Measurements from ENCODE around the gene WDR72. TPM values are rescaled to one million over a fixed set of nuclear protein-coding genes. Genes with fewer than 3 reads are reported as not detected.

The WDR72 gene
- polyA plus RNA-seq, 1 donor from 2014 or later: 0.05 TPM

- Histone ChIP-seq H3K79me2 (replicated peaks; ENCODE audit: insufficient read depth, low read length) (no peaks in the 10 kb centered on the region), H3K27ac (ENCODE audit: low read length) (peak overlapping the region; percentile 64), H3K9ac (ENCODE audit: low read length) (peak overlapping the region; percentile 21), H3K4me2 (ENCODE audit: low read length) (no peak overlapping the region), H3F3A (ENCODE audit: insufficient read depth, low read length, poor library complexity, severe bottlenecking) (peaks cover 4% of the 10 kb centered on the region), H2AFZ (ENCODE audit: low read depth, low read length) (no peak overlapping the region), H3K9me3 (ENCODE audit: low read length) (no peaks in the 10 kb centered on the region), H3K36me3 (ENCODE audit: insufficient read depth, low read length) (no peaks in the 10 kb centered on the region), H3K9me2 (ENCODE audit: insufficient read depth, low read length) (no peaks in the 10 kb centered on the region), H4K20me1 (ENCODE audit: insufficient read depth) (no peaks in the 10 kb centered on the region), H3K27me3 (ENCODE audit: insufficient read depth, low read depth, low read length) (no peaks in the 10 kb centered on the region), H3K4me3 (ENCODE audit: low read length) (peak overlapping the region; percentile 42)
- TF ChIP-seq TAF1 (IDR thresholded peaks at IDR 0.05; ENCODE audit: low read depth) (no peak), EZH2 (IDR thresholded peaks at IDR 0.05; ENCODE audit: borderline replicate concordance, insufficient read depth, low read length, poor library complexity, severe bottlenecking) (no peak), MXI1 (conservative IDR thresholded peaks at IDR 0.05; ENCODE audit: poor library complexity, severe bottlenecking) (no peak), EP300 (conservative IDR thresholded peaks at IDR 0.05; ENCODE audit: poor library complexity, severe bottlenecking) (peak; percentile 87), CTCF (IDR thresholded peaks at IDR 0.05; ENCODE audit: poor library complexity, severe bottlenecking) (no peak), SMC3 (conservative IDR thresholded peaks at IDR 0.05; ENCODE audit: poor library complexity) (no peak), RAD21 (conservative IDR thresholded peaks at IDR 0.05) (no peak), POLR2AphosphoS5 (IDR thresholded peaks at IDR 0.05) (peak; percentile 82)
- TF ChIP-seq, protein P1, sequence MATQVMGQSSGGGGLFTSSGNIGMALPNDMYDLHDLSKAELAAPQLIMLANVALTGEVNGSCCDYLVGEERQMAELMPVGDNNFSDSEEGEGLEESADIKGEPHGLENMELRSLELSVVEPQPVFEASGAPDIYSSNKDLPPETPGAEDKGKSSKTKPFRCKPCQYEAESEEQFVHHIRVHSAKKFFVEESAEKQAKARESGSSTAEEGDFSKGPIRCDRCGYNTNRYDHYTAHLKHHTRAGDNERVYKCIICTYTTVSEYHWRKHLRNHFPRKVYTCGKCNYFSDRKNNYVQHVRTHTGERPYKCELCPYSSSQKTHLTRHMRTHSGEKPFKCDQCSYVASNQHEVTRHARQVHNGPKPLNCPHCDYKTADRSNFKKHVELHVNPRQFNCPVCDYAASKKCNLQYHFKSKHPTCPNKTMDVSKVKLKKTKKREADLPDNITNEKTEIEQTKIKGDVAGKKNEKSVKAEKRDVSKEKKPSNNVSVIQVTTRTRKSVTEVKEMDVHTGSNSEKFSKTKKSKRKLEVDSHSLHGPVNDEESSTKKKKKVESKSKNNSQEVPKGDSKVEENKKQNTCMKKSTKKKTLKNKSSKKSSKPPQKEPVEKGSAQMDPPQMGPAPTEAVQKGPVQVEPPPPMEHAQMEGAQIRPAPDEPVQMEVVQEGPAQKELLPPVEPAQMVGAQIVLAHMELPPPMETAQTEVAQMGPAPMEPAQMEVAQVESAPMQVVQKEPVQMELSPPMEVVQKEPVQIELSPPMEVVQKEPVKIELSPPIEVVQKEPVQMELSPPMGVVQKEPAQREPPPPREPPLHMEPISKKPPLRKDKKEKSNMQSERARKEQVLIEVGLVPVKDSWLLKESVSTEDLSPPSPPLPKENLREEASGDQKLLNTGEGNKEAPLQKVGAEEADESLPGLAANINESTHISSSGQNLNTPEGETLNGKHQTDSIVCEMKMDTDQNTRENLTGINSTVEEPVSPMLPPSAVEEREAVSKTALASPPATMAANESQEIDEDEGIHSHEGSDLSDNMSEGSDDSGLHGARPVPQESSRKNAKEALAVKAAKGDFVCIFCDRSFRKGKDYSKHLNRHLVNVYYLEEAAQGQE (IDR thresholded peaks at IDR 0.05; ENCODE audit: borderline replicate concordance): peak; percentile 39
Observed at GRCh38 chr15:53520996-53521395, 238.5 kb downstream of the WDR72 start.

- TF ChIP-seq SMC3 (conservative IDR thresholded peaks at IDR 0.05; ENCODE audit: poor library complexity) (no peak), RAD21 (conservative IDR thresholded peaks at IDR 0.05) (no peak), EZH2 (IDR thresholded peaks at IDR 0.05; ENCODE audit: borderline replicate concordance, insufficient read depth, low read length, poor library complexity, severe bottlenecking) (no peak), MXI1 (conservative IDR thresholded peaks at IDR 0.05; ENCODE audit: poor library complexity, severe bottlenecking) (no peak), TAF1 (IDR thresholded peaks at IDR 0.05; ENCODE audit: low read depth) (no peak), CTCF (IDR thresholded peaks at IDR 0.05; ENCODE audit: poor library complexity, severe bottlenecking) (no peak), EP300 (conservative IDR thresholded peaks at IDR 0.05; ENCODE audit: poor library complexity, severe bottlenecking) (no peak), POLR2AphosphoS5 (IDR thresholded peaks at IDR 0.05) (no peak)
- TF ChIP-seq, protein P1 (IDR thresholded peaks at IDR 0.05; ENCODE audit: borderline replicate concordance): no peak
- Histone ChIP-seq H2AFZ (ENCODE audit: low read depth, low read length) (no peak overlapping the region), H3K27me3 (ENCODE audit: insufficient read depth, low read depth, low read length) (no peaks in the 10 kb centered on the region)
Observed at GRCh38 chr15:53513431-53513830, 246.0 kb downstream of the WDR72 start.

More at GRCh38 chr15:53513431-53513830, 246.0 kb downstream of the WDR72 start:
- no peaks in the 10 kb centered on the region for H3K79me2 ChIP-seq (replicated peaks; ENCODE audit: insufficient read depth, low read length)
- H3K9ac ChIP-seq (ENCODE audit: low read length): no peak overlapping the region
- no peak overlapping the region for H3K4me3 ChIP-seq (ENCODE audit: low read length)
- H3K4me2 ChIP-seq (ENCODE audit: low read length): no peak overlapping the region
- no peaks in the 10 kb centered on the region for H3K9me2 ChIP-seq (ENCODE audit: insufficient read depth, low read length)
- no peak overlapping the region for H3K27ac ChIP-seq (ENCODE audit: low read length)
- no peaks in the 10 kb centered on the region for H3K9me3 ChIP-seq (ENCODE audit: low read length)
- H3K36me3 ChIP-seq (ENCODE audit: insufficient read depth, low read length): no peaks in the 10 kb centered on the region
- no peaks in the 10 kb centered on the region for H3F3A ChIP-seq (ENCODE audit: insufficient read depth, low read length, poor library complexity, severe bottlenecking)
- no peaks in the 10 kb centered on the region for H4K20me1 ChIP-seq (ENCODE audit: insufficient read depth)

All from neural cell (in vitro differentiated cells).